Erythroblast (primary cell): ENCODE data around the gene ADI1.

Source experiments
- DNase-seq, 2 experiments: peaks; one replicate each; lab custom pipeline; 2025; lab: John Stamatoyannopoulos, UW
- GATA1 ChIP-seq: IDR thresholded peaks from 2 replicates; pipeline ENCODE4 v1.6.1; 2011; ENCODE audit warnings: low read depth, mild to moderate bottlenecking, control low read depth, low read length, moderate library complexity
- POLR2A ChIP-seq: IDR thresholded peaks from 2 replicates; pipeline ENCODE4 v1.6.1; 2011; ENCODE audit warnings: mild to moderate bottlenecking, low read length

ADI1 gene

GRCh38 chr2:3476321-3476984, 42.9 kb downstream of the ADI1 start:
- no peak for DNase-seq
- no peak for TF ChIP-seq POLR2A
- TF ChIP-seq GATA1: no peak

- no peak for DNase-seq
- TF ChIP-seq GATA1 (no peak), POLR2A (no peak)
Observed at GRCh38 chr2:3475771-3476170, 43.6 kb downstream of the ADI1 start.

GRCh38 chr2:3472966-3473365, 46.4 kb downstream of the ADI1 start:
- no peak for DNase-seq
- TF ChIP-seq POLR2A: no peak
- TF ChIP-seq GATA1: no peak

GRCh38 chr2:3472296-3472695, 47.0 kb downstream of the ADI1 start:
- DNase-seq: no peak
- TF ChIP-seq GATA1 (no peak), POLR2A (no peak)

GRCh38 chr2:3470856-3471737, 48.2 kb downstream of the ADI1 start:
- DNase-seq: no peak

GRCh38 chr2:3470166-3470651, 49.1 kb downstream of the ADI1 start:
- TF ChIP-seq GATA1 (no peak), POLR2A (no peak)
- DNase-seq: no peak

More at GRCh38 chr2:3470856-3471737, 48.2 kb downstream of the ADI1 start:
- TF ChIP-seq POLR2A (no peak), GATA1 (no peak)

- no peak for DNase-seq
- TF ChIP-seq GATA1 (no peak), POLR2A (no peak)
Observed at GRCh38 chr2:3469486-3469885, 49.8 kb downstream of the ADI1 start.

- no peak for DNase-seq
- no peak for TF ChIP-seq GATA1
- TF ChIP-seq POLR2A: no peak
Observed at GRCh38 chr2:3468296-3468988, 50.9 kb downstream of the ADI1 start.

GRCh38 chr2:3467654-3468053, 51.7 kb downstream of the ADI1 start:
- no peak for DNase-seq
- TF ChIP-seq GATA1 (no peak), POLR2A (no peak)

GRCh38 chr2:3466966-3467365, 52.4 kb downstream of the ADI1 start:
- TF ChIP-seq GATA1 (no peak), POLR2A (no peak)
- DNase-seq: no peak

GRCh38 chr2:3466482-3466863, 52.9 kb downstream of the ADI1 start:
- DNase-seq: no peak
- TF ChIP-seq GATA1 (no peak), POLR2A (no peak)

- no peak for TF ChIP-seq GATA1
- TF ChIP-seq POLR2A: no peak
- DNase-seq: no peak
Observed at GRCh38 chr2:3465844-3466481, 53.4 kb downstream of the ADI1 start.

- TF ChIP-seq GATA1 (no peak), POLR2A (no peak)
- DNase-seq: no peak
Observed at GRCh38 chr2:3465328-3465727, 54.0 kb downstream of the ADI1 start.
